Measurements from ENCODE around the gene GJB4.

Gene GJB4

DNA sequence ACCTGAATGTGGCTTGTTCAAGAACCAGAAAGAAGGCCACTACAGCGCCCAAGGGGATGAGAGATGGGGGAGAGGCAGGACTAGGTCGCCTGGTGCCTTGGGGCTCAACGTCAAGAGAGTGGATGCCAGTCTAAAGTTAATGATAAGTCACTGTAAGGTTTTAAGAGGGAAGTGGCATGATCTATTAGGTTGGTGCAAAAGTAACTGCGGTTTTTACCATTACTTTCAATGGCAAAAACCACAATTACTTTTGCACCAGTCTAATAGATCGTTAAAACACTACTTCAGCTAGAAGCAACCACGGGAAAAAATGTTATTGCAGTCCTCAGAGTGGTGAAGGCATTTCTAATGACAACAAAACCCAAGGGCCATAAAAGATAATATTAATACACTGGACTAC is 18.8 kb downstream of the GJB4 start:
- no peak for DNase-seq (ENCODE audit: low read depth)

DNA sequence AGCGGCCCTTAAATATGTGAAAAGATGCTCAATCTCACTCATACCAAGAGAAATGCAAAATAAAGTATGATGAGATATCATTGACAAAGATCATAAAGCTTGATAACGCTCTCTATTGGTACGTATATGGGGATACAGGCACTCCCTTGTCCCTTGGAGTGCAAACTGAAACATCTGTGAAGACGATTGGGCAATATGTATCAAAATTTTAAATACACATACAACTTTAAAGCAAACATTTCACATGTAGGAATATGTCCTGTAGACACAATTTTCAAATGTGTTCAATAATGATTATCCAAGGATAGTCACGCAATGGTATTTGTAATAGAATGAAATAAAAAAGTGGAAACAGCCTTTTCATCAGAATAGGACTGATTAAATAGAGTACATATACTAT is 19.5 kb downstream of the GJB4 start:
- DNase-seq (ENCODE audit: low read depth): no peak

DNA sequence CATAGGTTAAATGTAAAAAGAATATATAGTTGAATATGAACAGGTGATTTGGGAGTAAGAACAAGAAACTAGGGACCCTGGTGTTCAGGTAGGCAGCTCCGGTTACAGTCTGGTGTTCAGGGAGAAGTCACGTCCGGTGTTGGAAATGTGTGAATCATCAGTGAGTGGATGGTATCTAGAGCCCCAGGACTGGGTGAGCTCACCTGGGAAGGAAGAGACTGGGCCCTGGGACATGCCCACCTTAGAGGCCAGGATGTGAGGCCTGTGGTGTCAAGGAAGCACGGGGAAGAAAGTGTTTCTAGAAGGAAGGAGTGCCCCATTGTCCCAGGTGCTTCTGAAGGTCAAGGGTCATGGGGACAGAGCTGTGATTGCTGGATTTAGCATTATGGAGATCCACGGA is 20.0 kb downstream of the GJB4 start:
- no peak for DNase-seq (ENCODE audit: low read depth)

DNA sequence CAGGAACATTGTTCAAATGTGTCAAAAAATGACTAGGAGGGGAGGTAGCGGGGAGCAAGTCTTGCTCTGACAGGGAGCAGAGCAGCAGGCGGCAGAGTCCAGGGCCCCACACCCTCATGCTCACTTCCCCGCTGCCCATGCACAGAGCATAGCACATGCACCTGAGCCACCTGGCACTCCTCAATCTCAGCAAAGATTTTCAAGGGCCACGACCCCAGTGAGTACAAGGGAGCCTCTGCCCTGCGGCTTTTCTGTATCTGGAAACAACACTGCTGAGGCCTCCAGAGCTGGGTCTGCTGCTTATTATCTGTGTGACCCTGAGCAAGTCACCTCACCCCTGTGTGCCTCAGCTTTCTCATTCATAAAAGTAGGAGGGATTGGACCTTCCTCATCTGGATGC is 20.4 kb downstream of the GJB4 start:
- no peak for DNase-seq (ENCODE audit: low read depth)

GRCh38 chr1:34780528-34780927 is 21.0 kb downstream of the GJB4 start:
- no peak for DNase-seq (ENCODE audit: low read depth)

- DNase-seq (ENCODE audit: low read depth): no peak
Measured at GRCh38 chr1:34781071-34781843, 21.7 kb downstream of the GJB4 start, which contains the start of gene GJB3. Gene GJB3 (plus strand): TSS chr1:34781214. CDS start chr1:34784763, 3,549 bp downstream.

GRCh38 chr1:34781844-34782391 is 22.4 kb downstream of the GJB4 start:
- no peak for DNase-seq (ENCODE audit: low read depth)

- no peak for DNase-seq (ENCODE audit: low read depth)
Measured at GRCh38 chr1:34784751-34785221, 25.2 kb downstream of the GJB4 start.

DNA sequence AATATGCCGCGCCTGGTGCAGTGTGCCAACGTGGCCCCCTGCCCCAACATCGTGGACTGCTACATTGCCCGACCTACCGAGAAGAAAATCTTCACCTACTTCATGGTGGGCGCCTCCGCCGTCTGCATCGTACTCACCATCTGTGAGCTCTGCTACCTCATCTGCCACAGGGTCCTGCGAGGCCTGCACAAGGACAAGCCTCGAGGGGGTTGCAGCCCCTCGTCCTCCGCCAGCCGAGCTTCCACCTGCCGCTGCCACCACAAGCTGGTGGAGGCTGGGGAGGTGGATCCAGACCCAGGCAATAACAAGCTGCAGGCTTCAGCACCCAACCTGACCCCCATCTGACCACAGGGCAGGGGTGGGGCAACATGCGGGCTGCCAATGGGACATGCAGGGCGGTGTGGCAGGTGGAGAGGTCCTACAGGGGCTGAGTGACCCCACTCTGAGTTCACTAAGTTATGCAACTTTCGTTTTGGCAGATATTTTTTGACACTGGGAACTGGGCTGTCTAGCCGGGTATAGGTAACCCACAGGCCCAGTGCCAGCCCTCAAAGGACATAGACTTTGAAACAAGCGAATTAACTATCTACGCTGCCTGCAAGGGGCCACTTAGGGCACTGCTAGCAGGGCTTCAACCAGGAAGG is 25.8 kb downstream of the GJB4 start:
- DNase-seq (ENCODE audit: low read depth): no peak

DNA sequence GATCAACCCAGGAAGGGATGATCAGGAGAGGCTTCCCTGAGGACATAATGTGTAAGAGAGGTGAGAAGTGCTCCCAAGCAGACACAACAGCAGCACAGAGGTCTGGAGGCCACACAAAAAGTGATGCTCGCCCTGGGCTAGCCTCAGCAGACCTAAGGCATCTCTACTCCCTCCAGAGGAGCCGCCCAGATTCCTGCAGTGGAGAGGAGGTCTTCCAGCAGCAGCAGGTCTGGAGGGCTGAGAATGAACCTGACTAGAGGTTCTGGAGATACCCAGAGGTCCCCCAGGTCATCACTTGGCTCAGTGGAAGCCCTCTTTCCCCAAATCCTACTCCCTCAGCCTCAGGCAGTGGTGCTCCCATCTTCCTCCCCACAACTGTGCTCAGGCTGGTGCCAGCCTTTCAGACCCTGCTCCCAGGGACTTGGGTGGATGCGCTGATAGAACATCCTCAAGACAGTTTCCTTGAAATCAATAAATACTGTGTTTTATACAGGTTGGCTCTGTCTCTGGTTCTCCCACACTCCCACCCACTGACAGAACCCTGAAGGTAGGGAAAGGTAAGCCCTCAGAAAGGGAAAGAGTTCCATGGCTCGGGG is 26.4 kb downstream of the GJB4 start:
- no peak for DNase-seq (ENCODE audit: low read depth)

- peak; percentile 55 for DNase-seq (ENCODE audit: low read depth)
Measured at GRCh38 chr1:34786521-34787325, 27.2 kb downstream of the GJB4 start.

- DNase-seq (ENCODE audit: low read depth): peak; percentile 21
Measured at GRCh38 chr1:34787461-34788420, 28.2 kb downstream of the GJB4 start.

- DNase-seq (ENCODE audit: low read depth): no peak
Measured at GRCh38 chr1:34790985-34791384, 31.4 kb downstream of the GJB4 start.

DNA sequence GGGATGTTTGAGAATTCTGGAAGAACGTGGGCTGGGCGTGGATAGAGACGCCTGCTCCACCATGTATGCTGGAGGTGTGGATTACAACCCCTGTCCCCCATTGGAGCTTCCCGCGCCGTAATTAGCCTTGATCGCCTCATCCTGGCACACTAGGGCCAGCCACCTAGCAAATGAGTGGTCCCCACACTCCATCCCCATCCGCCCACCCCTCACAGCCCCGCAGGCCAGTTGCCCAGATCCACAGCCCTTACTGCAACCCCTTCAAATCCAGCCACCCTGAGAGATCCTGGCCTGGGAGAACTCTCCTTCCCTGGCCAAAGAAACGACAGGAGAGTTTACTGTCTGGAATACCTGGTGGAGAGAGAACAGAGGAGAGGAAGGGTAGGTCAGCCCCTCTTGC is 32.9 kb downstream of the GJB4 start:
- no peak for DNase-seq (ENCODE audit: low read depth)

- no peak for DNase-seq (ENCODE audit: low read depth)
Measured at GRCh38 chr1:34792868-34793727, 33.6 kb downstream of the GJB4 start, which contains the start of gene GJA4. Gene GJA4 (plus strand): TSS chr1:34792999. CDS start chr1:34794214, 1,215 bp downstream.

GRCh38 chr1:34794001-34794789 is 34.7 kb downstream of the GJB4 start:
- no peak for DNase-seq (ENCODE audit: low read depth)

DNA sequence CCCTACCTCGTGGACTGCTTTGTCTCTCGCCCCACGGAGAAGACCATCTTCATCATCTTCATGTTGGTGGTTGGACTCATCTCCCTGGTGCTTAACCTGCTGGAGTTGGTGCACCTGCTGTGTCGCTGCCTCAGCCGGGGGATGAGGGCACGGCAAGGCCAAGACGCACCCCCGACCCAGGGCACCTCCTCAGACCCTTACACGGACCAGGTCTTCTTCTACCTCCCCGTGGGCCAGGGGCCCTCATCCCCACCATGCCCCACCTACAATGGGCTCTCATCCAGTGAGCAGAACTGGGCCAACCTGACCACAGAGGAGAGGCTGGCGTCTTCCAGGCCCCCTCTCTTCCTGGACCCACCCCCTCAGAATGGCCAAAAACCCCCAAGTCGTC is 35.2 kb downstream of the GJB4 start:
- no peak for DNase-seq (ENCODE audit: low read depth)

GRCh38 chr1:34795916-34796315 is 36.4 kb downstream of the GJB4 start:
- DNase-seq (ENCODE audit: low read depth): no peak

GRCh38 chr1:34796990-34797389 is 37.5 kb downstream of the GJB4 start:
- DNase-seq (ENCODE audit: low read depth): no peak

Measured in fibroblast of gingiva (primary cell).